ENCODE data around the gene PIK3C3. TPM values are rescaled to one million over a fixed set of nuclear protein-coding genes. Genes with fewer than 3 reads are reported as not detected.
"Not testable (repeated sequence)": the region's sequence is repeated elsewhere in the genome, so short reads cannot be mapped to it uniquely, and the experiment has no call there.

PIK3C3 gene
- total RNA-seq, 1 donor from 2014 or later, result 62.2 TPM

DNA sequence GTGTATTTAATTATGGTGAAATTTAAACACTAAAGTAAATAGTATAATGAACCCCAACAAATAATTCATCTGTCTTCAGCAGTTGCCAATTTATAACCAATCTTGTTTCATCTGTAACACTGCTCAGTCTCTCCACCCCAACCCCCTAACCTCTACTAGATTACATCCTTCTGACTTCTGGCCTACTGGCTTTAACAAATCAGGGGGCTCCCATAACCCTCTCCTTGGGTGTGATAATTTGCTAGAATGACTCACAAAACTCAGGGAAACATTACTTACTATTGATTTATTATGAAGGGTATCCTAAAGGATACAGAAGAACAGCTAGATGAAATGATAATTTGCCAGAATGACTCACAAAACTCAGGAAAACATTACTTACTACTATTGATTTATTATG, 50.7 kb downstream of the PIK3C3 start:
- no peak overlapping the region for H3K4me3 ChIP-seq (ENCODE audit: low read depth, low read length)
- TF ChIP-seq, protein P1, sequence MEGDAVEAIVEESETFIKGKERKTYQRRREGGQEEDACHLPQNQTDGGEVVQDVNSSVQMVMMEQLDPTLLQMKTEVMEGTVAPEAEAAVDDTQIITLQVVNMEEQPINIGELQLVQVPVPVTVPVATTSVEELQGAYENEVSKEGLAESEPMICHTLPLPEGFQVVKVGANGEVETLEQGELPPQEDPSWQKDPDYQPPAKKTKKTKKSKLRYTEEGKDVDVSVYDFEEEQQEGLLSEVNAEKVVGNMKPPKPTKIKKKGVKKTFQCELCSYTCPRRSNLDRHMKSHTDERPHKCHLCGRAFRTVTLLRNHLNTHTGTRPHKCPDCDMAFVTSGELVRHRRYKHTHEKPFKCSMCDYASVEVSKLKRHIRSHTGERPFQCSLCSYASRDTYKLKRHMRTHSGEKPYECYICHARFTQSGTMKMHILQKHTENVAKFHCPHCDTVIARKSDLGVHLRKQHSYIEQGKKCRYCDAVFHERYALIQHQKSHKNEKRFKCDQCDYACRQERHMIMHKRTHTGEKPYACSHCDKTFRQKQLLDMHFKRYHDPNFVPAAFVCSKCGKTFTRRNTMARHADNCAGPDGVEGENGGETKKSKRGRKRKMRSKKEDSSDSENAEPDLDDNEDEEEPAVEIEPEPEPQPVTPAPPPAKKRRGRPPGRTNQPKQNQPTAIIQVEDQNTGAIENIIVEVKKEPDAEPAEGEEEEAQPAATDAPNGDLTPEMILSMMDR (conservative IDR thresholded peaks at IDR 0.05; ENCODE audit: low read depth, low read length), result no peak
- no peak for DNase-seq (ENCODE audit: low read depth)

DNA sequence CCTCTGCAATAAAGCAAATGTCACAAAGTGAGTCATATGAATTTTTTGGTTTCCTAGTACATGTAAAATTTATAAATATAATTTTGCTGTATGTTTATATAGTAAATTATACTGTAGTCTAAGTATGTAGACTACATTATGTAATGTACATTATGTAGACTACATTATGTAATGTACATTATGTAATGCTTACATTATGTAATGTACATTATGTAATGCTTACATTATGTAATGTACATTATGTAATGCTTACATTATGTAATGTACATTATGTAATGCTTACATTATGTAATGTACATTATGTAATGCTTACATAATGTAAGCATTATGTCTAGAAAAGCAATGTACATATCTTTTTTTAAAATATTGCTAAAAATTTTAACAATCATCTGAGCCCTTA, 54.4 kb downstream of the PIK3C3 start:
- not testable (repeated sequence) for DNase-seq (ENCODE audit: low read depth)

DNA sequence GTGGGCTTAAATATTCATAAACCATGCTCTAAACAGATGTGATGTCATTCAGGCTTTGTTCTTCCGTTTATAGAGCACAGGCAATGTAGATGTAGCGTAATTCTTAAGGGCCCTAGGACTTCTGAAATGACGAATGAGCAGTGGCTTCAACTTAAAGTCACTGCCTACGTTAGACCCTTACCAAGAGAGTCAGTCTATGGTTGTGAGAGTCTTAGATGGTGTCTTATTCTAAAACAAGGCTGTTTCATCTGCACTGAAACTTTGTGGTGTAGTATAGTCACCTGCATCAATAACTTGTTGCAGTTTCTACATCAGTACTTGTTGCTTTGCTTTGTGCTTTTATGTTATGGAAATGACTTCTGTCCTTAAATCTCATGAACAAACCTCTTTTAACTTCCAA, 56.0 kb downstream of the PIK3C3 start:
- TF ChIP-seq, protein P1 (conservative IDR thresholded peaks at IDR 0.05; ENCODE audit: low read depth, low read length), result no peak
- DNase-seq (ENCODE audit: low read depth), result no peak
- no peak overlapping the region for H3K4me3 ChIP-seq (ENCODE audit: low read depth, low read length)

More for the DNA sequence above, 54.4 kb downstream of the PIK3C3 start:
- not testable (repeated sequence) for H3K4me3 ChIP-seq (ENCODE audit: low read depth, low read length)

DNA sequence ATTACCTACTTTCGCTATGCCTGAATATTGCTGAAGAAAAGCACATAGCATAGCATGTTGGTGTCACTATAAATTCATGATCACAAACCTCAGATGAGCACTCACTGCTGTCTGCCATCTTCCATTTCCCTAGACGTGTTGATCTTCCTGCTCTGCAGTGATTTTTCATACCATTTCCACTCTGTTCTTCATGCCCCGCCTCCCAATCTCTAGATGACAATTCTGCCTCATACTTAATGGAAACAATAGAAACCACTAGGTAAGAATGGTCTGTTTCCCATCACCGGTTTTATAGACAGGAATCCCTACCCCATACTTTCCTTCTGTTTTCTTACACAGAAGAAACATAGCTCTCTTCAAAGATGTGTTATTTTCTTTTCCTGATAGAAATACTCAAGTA, 63.8 kb downstream of the PIK3C3 start:
- no peak for DNase-seq (ENCODE audit: low read depth)
- no peak overlapping the region for H3K4me3 ChIP-seq (ENCODE audit: low read depth, low read length)
- TF ChIP-seq, protein P1 (conservative IDR thresholded peaks at IDR 0.05; ENCODE audit: low read depth, low read length), result no peak

DNA sequence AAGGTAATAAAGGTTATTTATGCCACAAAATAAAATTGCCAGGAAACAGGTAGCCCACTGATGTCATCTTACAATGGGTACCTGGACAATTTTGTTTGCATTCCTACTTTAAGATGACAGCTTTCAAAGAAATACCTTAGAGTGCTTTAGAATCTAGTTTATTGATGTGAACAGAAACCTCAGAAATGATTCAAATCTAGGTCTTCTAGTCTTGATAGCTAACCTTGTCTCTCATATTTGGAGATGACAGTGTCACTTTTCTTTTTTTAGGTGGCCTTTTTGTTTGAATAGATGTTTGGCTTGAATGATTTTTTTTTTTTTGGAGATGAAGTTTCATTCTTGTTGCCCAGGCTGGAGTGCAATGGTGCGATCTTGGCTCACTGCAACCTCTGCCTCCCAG, 69.1 kb downstream of the PIK3C3 start:
- TF ChIP-seq, protein P1 (conservative IDR thresholded peaks at IDR 0.05; ENCODE audit: low read depth, low read length), result no peak
- no peak for DNase-seq (ENCODE audit: low read depth)

DNA sequence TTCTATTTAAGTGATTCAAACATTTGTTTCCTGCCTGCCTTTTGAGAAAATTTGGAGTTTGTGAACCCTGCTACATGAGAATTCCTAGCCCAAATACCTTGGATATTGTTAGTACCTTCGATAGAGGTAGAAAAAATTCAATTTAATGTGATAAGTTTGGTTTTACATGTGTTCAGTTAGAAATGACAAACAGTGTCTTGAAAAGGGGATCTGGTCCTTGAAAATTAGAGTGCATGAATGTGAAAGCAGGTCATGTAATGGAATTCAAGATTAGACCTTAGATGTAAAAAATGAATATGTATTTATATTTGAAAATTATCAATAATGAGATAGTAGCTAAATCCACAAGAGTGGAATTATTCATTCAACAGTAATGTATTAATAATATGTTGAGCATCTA, 70.5 kb downstream of the PIK3C3 start:
- no peak overlapping the region for H3K4me3 ChIP-seq (ENCODE audit: low read depth, low read length)
- no peak for DNase-seq (ENCODE audit: low read depth)
- TF ChIP-seq, protein P1 (conservative IDR thresholded peaks at IDR 0.05; ENCODE audit: low read depth, low read length), result no peak

More for the DNA sequence above, 69.1 kb downstream of the PIK3C3 start:
- no peak overlapping the region for H3K4me3 ChIP-seq (ENCODE audit: low read depth, low read length)

DNA sequence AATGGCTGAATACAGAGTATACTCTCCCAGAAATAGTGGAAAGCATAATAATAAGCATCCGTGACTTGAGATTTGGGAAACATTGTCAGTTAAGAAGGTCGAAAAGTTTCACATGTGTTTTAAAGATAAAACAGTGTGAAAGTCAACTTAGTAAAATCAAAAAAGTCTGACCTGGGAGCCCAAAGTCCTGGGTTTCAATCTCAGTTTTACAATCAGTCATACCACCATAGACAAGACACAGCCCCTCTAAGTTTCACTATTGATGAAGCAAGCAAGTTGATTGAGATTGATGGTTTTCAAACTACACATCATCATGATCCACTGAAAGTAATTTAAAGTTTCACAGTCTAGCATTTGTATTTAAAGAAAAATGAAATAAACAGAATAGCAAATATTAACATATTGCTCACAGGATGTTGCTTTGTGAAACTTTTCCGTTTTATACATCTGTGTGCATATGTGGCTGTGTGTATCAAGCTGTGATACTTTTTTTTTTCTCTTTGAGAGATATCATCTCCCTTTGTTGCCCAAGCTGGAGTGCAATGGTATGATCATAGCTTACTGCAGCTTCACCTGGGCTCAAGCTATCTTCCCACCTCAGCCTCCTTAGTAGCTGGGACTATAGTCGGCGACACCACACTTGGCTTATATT, 71.1 kb downstream of the PIK3C3 start:
- H3K4me3 ChIP-seq (ENCODE audit: low read depth, low read length), result no peak overlapping the region
- TF ChIP-seq, protein P1 (conservative IDR thresholded peaks at IDR 0.05; ENCODE audit: low read depth, low read length), result no peak

More for the DNA sequence above, 71.1 kb downstream of the PIK3C3 start:
- no peak for DNase-seq (ENCODE audit: low read depth)

Data from epithelial cell of proximal tubule (primary cell).